Panc1 (cell line): Measurements from ENCODE around the gene POU2F1.

Source experiments
- POLR2AphosphoS5 ChIP-seq: IDR thresholded peaks from 2 replicates; pipeline ENCODE4 v1.6.1; 2012; ENCODE audit warnings: mild to moderate bottlenecking, low read depth, low read length, moderate library complexity
- REST ChIP-seq, 2 experiments: IDR thresholded peaks; 2 replicates each; pipeline ENCODE4 v1.6.1; 2011 to 2012; ENCODE audit warnings: low read depth in 2 of 2, control low read depth in 1 of 2, low read length in 1 of 2, mild to moderate bottlenecking in 1 of 2, moderate library complexity in 1 of 2; ENCODE audit not compliant: insufficient read depth in 1 of 2
- SIN3A ChIP-seq: IDR thresholded peaks from 2 replicates; pipeline ENCODE4 v1.6.1; 2012; ENCODE audit warnings: low read depth, mild to moderate bottlenecking, low read length, moderate library complexity, borderline replicate concordance; ENCODE audit not compliant: insufficient read depth
- TCF7L2 ChIP-seq: IDR thresholded peaks from 2 replicates; pipeline ENCODE4 v1.6.1; 2011; ENCODE audit warnings: mild to moderate bottlenecking, low read depth, low read length, inconsistent platforms
- TF ChIP-seq, protein P1 (sequence below): fragments of 450-650 bp; IDR thresholded peaks from 2 replicates; pipeline ENCODE4 v1.5.1; 2017; ENCODE audit warnings: mild to moderate bottlenecking

- TF ChIP-seq, protein P1, sequence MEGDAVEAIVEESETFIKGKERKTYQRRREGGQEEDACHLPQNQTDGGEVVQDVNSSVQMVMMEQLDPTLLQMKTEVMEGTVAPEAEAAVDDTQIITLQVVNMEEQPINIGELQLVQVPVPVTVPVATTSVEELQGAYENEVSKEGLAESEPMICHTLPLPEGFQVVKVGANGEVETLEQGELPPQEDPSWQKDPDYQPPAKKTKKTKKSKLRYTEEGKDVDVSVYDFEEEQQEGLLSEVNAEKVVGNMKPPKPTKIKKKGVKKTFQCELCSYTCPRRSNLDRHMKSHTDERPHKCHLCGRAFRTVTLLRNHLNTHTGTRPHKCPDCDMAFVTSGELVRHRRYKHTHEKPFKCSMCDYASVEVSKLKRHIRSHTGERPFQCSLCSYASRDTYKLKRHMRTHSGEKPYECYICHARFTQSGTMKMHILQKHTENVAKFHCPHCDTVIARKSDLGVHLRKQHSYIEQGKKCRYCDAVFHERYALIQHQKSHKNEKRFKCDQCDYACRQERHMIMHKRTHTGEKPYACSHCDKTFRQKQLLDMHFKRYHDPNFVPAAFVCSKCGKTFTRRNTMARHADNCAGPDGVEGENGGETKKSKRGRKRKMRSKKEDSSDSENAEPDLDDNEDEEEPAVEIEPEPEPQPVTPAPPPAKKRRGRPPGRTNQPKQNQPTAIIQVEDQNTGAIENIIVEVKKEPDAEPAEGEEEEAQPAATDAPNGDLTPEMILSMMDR, result no peak
- TF ChIP-seq REST (IDR thresholded peaks at IDR 0.05; ENCODE audit: insufficient read depth in 1 of 2, low read depth in 2 of 2, low read length in 1 of 2), result no peak
- TF ChIP-seq POLR2AphosphoS5, result no peak
- TF ChIP-seq SIN3A, result no peak
- no peak for TF ChIP-seq TCF7L2
Measured at GRCh38 chr1:167441222-167441621, 220.5 kb downstream of the POU2F1 start.
